OCI-LY1 (cell line): ENCODE measurements around the gene RFX2.

Source experiments
- H2AFZ ChIP-seq: fragments of 200-600 bp; sonication (generic), shearing (Covaris generic); 2 replicates; pipeline ENCODE4 v1.6.0; 2014; ENCODE audit warnings: antibody characterized with exemption, mild to moderate bottlenecking, low read length
- H3F3A ChIP-seq: fragments of 200-600 bp; sonication (generic), shearing (Covaris generic); 2 replicates; pipeline ENCODE4 v1.6.0; 2014; ENCODE audit warnings: mild to moderate bottlenecking, antibody characterized with exemption, low read length, moderate library complexity; ENCODE audit not compliant: insufficient read depth
- H3K27ac ChIP-seq: fragments of 200-600 bp; sonication (generic); 2 replicates; pipeline ENCODE4 v1.5.1; 2014; ENCODE audit warnings: low read length, mixed run types, mild to moderate bottlenecking, low read depth; ENCODE audit not compliant: poor library complexity, severe bottlenecking
- H3K27me3 ChIP-seq: fragments of 200-600 bp; sonication (generic); 2 replicates; pipeline ENCODE4 v1.6.0; 2014; ENCODE audit warnings: antibody characterized with exemption, mild to moderate bottlenecking, low read length, moderate library complexity; ENCODE audit not compliant: insufficient read depth
- H3K36me3 ChIP-seq: fragments of 200-600 bp; sonication (generic); 2 replicates; pipeline ENCODE4 v1.6.1; 2014; ENCODE audit warnings: mild to moderate bottlenecking, antibody characterized with exemption, low read length, moderate library complexity, mixed read lengths; ENCODE audit not compliant: insufficient read depth
- H3K4me1 ChIP-seq: fragments of 200-600 bp; sonication (generic); 2 replicates; pipeline ENCODE4 v1.5.1; 2014; ENCODE audit warnings: mild to moderate bottlenecking, low read length, moderate library complexity; ENCODE audit not compliant: insufficient read depth, severe bottlenecking
- H3K4me2 ChIP-seq: fragments of 200-600 bp; sonication (generic), shearing (Covaris generic); 2 replicates; pipeline ENCODE4 v1.6.1; 2014; ENCODE audit warnings: low read length
- H3K4me3 ChIP-seq: fragments of 200-600 bp; sonication (generic); 2 replicates; pipeline ENCODE4 v1.5.1; 2014; ENCODE audit warnings: low read length, low read depth, mild to moderate bottlenecking, mixed read lengths; ENCODE audit not compliant: poor library complexity, severe bottlenecking
- H3K79me2 ChIP-seq: fragments of 200-600 bp; shearing (Covaris generic); 2 replicates; pipeline ENCODE4 v1.6.1; 2016; ENCODE audit warnings: mixed run types, low read length, mixed read lengths; ENCODE audit not compliant: insufficient read depth
- H3K9ac ChIP-seq: fragments of 200-600 bp; sonication (generic), shearing (Covaris generic); 2 replicates; pipeline ENCODE4 v1.6.1; 2014; ENCODE audit warnings: mild to moderate bottlenecking, low read length, mixed read lengths
- H3K9me2 ChIP-seq: fragments of 200-600 bp; sonication (generic), shearing (Covaris generic); 2 replicates; pipeline ENCODE4 v1.6.1; 2014; ENCODE audit warnings: low read depth, mild to moderate bottlenecking, low read length, mixed read lengths
- H3K9me3 ChIP-seq: fragments of 200-600 bp; shearing (Covaris generic); 2 replicates; pipeline ENCODE4 v1.6.1; 2014; ENCODE audit warnings: low read length, mixed read lengths
- H4K20me1 ChIP-seq: fragments of 200-600 bp; sonication (generic), shearing (Covaris generic); 2 replicates; pipeline ENCODE4 v1.6.0; 2016; ENCODE audit warnings: mild to moderate bottlenecking, low read length; ENCODE audit not compliant: insufficient read depth
- EZH2 ChIP-seq: fragments of 200-600 bp; sonication (generic), shearing (Covaris generic); IDR thresholded peaks from 2 replicates; pipeline ENCODE4 v1.8.0; 2017; ENCODE audit warnings: borderline replicate concordance, mixed run types, mild to moderate bottlenecking, antibody characterized with exemption, low read length, moderate library complexity, mixed read lengths
- TF ChIP-seq, protein P1 (sequence below): fragments of 200-600 bp; sonication (generic), shearing (Covaris generic); IDR thresholded peaks from 2 replicates; pipeline ENCODE4 v1.5.1; 2017; ENCODE audit warnings: mild to moderate bottlenecking, antibody characterized with exemption, low read length, moderate library complexity, mixed read lengths

Gene RFX2

DNA sequence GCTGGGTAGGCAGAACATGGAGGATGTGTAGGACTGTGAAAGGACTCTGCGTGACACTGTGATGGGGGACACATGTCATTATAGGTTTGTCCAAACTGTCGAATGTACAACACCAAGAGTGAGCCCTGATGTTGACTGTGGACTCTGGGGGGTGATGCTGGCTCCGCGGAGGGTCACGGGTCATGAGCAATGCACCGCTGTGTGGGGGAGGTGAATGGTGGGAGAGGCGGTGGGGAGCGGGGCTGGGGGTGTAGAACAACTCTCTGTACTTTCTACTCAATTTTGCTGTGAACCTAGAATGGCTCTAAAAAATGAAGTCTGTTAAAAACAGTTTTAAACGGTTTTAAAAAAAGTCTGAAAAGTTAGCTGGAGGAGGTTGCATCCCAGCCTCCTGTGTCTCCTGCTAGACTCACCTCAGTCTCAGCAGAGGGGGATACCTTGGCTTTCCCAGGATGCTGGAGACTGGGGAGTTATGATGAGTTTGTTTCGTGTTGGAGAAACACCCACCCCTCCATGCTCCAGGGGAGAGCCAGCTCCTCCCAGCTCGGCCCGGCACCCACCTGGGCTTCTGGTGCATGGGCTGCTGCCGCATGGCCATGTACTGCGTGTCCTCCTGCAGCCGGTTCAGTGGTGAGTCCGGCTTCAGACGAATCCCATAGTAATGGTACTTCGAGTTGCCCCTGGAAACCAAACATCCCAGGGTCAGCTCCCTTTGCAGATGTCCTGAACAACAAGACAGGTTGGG lies 97.7 kb downstream of the RFX2 start:
- TF ChIP-seq, protein P1, sequence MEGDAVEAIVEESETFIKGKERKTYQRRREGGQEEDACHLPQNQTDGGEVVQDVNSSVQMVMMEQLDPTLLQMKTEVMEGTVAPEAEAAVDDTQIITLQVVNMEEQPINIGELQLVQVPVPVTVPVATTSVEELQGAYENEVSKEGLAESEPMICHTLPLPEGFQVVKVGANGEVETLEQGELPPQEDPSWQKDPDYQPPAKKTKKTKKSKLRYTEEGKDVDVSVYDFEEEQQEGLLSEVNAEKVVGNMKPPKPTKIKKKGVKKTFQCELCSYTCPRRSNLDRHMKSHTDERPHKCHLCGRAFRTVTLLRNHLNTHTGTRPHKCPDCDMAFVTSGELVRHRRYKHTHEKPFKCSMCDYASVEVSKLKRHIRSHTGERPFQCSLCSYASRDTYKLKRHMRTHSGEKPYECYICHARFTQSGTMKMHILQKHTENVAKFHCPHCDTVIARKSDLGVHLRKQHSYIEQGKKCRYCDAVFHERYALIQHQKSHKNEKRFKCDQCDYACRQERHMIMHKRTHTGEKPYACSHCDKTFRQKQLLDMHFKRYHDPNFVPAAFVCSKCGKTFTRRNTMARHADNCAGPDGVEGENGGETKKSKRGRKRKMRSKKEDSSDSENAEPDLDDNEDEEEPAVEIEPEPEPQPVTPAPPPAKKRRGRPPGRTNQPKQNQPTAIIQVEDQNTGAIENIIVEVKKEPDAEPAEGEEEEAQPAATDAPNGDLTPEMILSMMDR: no peak
- TF ChIP-seq EZH2: no peak
- no peak overlapping the region for H3K9ac ChIP-seq

DNA sequence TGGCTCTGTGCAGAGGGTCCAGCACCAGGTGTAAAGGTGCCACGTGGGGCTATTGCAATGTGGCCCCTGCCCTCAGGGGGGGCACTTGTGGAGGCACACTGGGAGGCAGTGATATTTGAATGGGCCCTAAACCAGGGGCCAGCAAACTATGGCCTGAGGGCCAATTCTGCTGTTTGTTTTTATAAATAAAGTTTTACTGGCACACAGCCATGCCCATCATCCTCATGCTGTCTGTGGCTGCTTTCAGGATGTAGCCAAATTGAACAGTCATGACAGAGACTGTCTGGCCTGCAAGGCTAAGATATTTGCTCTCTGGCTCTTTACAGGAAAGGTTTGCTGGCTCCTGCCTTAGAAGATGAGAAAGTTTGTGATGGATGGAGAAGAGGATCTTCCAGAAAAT lies 98.5 kb downstream of the RFX2 start:
- Histone ChIP-seq H3K4me2 (no peak overlapping the region), H3K79me2 (no peaks in the 10 kb centered on the region), H4K20me1 (no peaks in the 10 kb centered on the region), H3K9me2 (no peaks in the 10 kb centered on the region), H3K4me3 (no peak overlapping the region), H2AFZ (no peak overlapping the region), H3K36me3 (no peaks in the 10 kb centered on the region), H3K4me1 (no peaks in the 10 kb centered on the region), H3K27ac (no peak overlapping the region), H3K9me3 (no peaks in the 10 kb centered on the region), H3F3A (no peaks in the 10 kb centered on the region), H3K27me3 (peaks cover 4% of the 10 kb centered on the region; the same call in 1 of the 2 replicates), H3K9ac (no peak overlapping the region)
- TF ChIP-seq, protein P1: no peak
- TF ChIP-seq EZH2: no peak

More for the DNA sequence above, 97.7 kb downstream of the RFX2 start:
- Histone ChIP-seq H3K9me3 (no peaks in the 10 kb centered on the region), H3K27ac (no peak overlapping the region), H4K20me1 (no peaks in the 10 kb centered on the region), H3K79me2 (no peaks in the 10 kb centered on the region), H3K4me1 (no peaks in the 10 kb centered on the region), H3K4me2 (no peak overlapping the region), H3K27me3 (peaks cover 8% of the 10 kb centered on the region; the same call in 1 of the 2 replicates), H3K36me3 (no peaks in the 10 kb centered on the region), H3K4me3 (no peak overlapping the region), H3F3A (no peaks in the 10 kb centered on the region), H2AFZ (no peak overlapping the region), H3K9me2 (no peaks in the 10 kb centered on the region)

DNA sequence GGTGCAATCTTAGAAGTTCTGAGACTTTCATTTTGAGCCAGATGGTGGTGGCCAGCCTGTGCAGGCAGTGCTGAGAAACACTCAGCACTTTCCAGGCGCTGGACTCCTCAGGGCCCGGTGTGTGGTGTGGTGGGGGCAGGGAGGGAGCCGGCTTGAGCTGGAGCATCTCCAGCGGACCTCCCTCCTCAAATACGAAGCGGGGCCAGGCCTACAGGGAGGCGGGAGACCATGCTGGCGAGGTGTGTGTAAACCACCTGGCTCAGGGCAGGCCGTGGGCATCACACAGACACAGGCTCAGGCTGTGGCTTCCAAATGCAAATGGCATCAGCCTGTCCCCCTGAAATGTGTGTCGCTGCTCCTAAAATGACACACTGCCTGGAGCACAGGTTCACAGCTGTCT lies 99.1 kb downstream of the RFX2 start:
- no peaks in the 10 kb centered on the region for H3K4me1 ChIP-seq
- no peaks in the 10 kb centered on the region for H3F3A ChIP-seq
- H3K27me3 ChIP-seq: 0 out of 2 replicates have a peak, but pooled peaks cover 3% of the 10 kb centered on the region
- H3K36me3 ChIP-seq: no peaks in the 10 kb centered on the region
- H3K9ac ChIP-seq: no peak overlapping the region
- no peak overlapping the region for H3K4me3 ChIP-seq
- no peaks in the 10 kb centered on the region for H3K79me2 ChIP-seq
- no peak overlapping the region for H3K27ac ChIP-seq
- TF ChIP-seq, protein P1: no peak
- no peak for TF ChIP-seq EZH2
- H2AFZ ChIP-seq: no peak overlapping the region
- H3K9me2 ChIP-seq: no peaks in the 10 kb centered on the region
- no peaks in the 10 kb centered on the region for H4K20me1 ChIP-seq
- no peak overlapping the region for H3K4me2 ChIP-seq
- H3K9me3 ChIP-seq: no peaks in the 10 kb centered on the region
